GM18505 (cell line): ENCODE measurements around the gene LAMTOR3.
"Not testable (repeated sequence)": the region's sequence is repeated elsewhere in the genome, so short reads cannot be mapped to it uniquely, and the experiment has no call there.

Experiments used
- ATAC-seq: cut with Tn5 transposase; IDR thresholded peaks from one replicate; pipeline ENCODE4 v1.9.1; 2021; ENCODE audit not compliant: unreplicated experiment
- POLR2A ChIP-seq: IDR thresholded peaks from 4 replicates; pipeline ENCODE4 v1.6.1; 2011; ENCODE audit warnings: borderline replicate concordance; ENCODE audit not compliant: insufficient read depth, insufficient read length; ENCODE audit errors: extremely low read depth

The LAMTOR3 gene

DNA sequence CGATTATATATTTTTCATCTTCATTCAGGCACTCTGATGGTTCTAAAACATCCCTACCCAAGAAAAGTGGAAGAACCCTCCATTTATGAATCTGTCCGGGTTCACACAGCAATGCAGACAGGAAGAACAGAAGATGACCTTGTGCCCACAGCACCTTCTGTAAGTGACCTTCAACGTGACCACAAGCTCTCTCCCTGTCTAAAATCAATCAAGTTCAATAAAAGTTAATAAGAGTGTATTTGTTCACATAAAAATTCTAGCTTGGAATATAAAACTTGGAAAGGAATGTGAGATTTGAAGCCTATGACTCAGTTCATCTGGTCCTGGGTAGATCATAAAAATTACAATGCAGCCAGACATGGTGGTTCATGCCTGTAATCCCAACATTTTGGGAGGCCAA, 41.0 kb downstream of the LAMTOR3 start:
- ATAC-seq: no peak
- no peak for TF ChIP-seq POLR2A

DNA sequence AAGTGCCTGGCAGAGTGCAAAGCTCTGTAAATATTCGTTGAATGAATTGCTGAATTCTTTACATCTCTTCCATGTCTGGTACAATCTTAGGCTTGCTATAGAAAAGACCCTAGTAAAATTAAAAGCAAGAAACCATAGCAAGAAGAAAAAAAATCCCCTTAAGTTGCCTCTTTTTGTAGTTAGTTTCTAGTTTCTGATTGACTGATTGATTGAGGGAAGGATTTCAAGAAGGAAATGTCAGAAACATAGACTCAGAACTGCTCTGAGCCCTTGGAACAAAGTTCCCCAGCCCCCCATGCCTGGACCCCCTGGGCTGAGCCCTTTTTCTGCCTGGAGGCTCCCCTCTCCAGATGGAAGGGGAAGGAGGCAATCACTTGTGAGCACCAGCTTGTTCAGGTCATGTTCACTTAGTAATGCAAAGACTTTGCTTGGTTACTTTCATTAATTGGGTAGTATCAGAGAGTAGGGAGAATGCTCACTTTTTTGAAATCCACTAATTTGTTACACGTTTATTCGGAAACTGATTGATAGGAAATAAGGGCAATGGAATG, 42.0 kb downstream of the LAMTOR3 start:
- ATAC-seq: no peak
- no peak for TF ChIP-seq POLR2A

DNA sequence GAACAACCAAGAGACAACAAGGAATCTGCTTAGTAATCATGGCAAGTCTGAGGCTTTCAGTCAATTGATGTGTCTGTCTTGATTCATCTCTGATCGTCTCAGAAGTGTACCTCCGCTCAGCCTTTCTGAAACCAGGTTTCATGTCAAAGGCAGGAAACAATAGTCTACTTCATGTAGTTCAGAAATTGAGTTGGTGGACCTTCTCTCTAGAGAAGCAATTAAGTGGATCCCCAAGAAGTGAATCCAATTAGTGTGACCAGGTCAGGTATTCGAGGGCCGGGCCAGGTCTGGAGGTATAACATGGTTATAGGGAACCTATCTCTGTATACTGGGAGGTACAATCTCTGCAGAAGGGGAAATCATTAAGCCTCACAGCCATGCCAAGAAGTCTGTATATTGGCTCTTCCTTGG, 45.6 kb downstream of the LAMTOR3 start:
- no peak for TF ChIP-seq POLR2A
- peak; percentile 44 for ATAC-seq

DNA sequence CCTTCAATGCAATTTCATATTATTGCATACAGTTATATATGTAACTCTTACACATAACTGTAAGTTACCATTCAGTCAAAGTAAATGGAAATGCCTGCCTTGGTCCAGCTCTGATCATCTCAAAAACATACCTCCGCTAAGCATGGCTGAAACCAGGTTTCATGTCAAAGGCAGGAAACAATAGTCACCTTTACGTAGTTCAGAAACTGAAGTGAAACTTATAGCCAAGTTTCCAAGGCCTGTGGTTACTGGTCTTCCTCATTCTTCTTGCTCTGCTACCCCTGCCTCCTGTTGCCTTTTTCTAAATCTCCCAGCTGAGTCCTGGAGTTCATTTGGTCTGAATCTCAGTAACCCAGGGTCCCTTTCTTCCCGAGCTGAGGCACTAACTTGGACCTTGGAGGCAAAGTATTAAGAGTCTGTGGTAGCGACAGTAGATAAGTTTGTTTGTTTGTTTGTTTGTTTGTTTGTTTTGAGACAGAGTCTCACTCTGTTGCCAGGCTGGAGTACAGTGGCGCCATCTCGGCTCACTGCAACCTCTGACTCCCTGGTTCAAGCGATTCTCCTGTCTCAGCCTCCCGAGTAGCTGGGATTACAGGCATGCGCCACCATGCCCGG, 46.8 kb downstream of the LAMTOR3 start:
- ATAC-seq: peak; percentile 66
- no peak for TF ChIP-seq POLR2A

DNA sequence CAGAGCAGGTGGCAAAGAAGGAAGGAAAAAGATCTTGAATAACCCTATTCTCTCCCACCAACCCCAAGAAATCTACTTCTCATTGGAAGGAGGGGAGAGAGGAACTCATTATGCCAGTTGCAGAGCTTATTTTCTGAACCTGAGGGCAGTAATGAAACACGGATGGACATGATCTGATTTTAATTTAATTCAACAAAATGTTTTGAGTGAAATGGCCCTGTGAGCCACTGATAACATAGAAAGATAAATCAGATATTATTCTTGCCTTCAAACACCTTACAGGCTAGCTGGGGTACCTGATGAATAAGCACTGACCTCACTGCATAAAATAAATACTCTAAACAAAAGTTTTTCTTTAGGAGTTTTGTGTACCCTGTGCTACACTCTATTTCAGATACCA, 47.3 kb downstream of the LAMTOR3 start:
- TF ChIP-seq POLR2A: no peak
- ATAC-seq: no peak

DNA sequence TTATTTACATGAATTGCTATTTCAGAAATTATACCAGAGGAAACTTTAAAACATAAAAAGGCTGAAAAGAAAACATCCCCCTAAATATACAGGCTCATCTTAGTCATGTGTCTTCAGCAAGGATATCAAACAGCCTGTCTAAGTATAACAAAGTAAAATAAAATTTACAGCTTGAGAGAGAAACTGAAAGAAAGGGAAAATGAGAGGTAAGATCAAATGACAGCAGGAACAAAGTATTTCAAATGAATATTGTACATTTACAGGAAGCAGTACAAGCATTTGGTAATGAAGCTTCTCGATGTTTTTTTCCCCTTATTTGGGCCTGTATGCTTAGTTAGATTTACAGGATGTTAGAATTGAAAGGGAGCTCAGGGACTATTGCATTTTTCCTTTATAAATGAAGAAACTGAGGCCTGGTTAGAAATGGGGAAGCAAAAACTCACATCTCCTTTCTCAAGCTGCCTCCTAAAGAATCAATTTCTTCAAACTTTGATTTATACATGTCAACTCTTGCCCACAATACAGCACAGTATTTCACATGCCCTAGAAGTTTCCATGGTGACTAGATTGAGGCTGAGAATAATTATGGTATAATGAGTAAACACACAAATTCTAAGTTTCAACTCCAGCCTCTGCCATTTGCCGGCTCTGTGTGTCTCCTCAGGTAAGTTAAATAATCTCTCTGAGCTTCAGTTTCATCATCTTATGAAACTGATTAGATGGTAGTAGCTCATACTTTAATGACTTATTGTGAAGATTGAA, 48.3 kb downstream of the LAMTOR3 start:
- ATAC-seq: no peak
- TF ChIP-seq POLR2A: no peak

DNA sequence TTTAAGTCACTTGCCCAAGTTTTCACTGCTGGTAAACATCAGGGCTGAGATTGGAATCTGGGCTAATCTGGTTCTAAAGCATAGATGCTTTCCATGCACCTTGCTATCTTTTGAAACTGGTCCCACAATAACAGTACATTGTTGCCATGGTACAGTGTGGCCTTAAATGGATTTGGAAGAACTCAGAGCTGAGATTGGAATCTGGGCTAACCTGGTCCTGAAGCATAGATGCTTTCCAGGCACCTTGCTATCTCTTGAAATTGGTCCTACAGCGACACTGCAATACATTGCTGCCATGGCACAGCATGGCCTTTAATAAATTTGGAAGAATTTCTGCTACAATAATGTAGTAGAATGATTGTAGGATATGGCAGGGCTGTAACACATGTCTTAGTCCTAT, 49.0 kb downstream of the LAMTOR3 start:
- ATAC-seq: no peak
- no peak for TF ChIP-seq POLR2A

DNA sequence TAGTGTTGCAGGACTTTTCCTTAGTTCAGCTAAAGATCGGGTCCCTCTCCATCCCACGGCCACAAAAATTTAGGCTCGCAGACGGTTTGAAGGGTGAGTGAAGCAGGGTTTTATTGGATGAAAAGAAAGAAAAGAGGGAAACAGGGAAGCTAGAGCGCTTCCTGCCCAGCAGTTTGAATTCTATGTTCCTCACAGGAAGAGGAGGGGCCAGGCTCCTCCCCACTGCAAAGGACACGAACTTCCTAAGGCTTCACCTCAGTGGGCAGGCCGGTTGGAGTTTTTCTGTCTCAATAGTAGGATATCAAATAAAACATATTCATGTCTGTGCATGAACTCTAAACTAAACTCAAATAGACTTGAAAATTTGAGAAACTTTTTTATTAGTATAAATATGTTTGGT, 50.2 kb downstream of the LAMTOR3 start:
- no peak for TF ChIP-seq POLR2A
- ATAC-seq: no peak

DNA sequence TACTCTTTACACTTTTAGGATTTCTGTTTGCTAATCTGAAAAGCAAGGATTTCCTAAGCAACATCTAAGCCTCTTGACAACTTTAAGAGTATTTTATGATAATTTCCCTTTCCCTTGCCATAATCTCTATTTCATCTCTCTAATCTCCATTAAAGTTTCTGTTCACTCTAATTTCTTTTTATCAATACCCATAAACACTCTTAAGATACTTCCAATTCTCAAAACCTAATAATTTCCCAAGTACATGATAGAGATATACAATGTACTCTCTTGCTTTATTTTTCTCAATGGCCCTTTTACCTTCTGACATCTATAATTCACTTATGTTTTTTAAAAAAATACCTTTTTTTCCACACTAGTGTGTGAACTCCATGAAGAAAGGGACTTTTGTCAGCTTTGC, 50.8 kb downstream of the LAMTOR3 start:
- no peak for ATAC-seq
- no peak for TF ChIP-seq POLR2A

DNA sequence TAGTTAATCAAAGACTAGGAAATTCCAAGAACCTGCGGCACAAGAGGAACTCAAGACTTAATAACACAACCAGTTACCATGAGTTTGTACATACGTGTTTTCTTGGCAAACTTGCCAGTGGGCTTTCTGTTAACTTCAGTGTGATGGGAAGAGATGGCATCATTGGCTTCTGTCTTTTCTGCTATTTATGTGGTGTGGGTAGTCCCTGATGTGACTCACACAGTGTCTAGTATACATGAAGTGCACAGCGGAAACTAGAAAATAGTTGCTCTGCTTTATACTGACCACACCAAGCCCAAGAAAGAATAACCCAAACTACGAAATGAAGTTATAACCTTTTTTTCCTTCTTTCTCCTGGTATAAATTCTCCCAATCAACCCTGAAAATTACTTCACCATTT, 53.1 kb downstream of the LAMTOR3 start:
- TF ChIP-seq POLR2A: no peak
- no peak for ATAC-seq

DNA sequence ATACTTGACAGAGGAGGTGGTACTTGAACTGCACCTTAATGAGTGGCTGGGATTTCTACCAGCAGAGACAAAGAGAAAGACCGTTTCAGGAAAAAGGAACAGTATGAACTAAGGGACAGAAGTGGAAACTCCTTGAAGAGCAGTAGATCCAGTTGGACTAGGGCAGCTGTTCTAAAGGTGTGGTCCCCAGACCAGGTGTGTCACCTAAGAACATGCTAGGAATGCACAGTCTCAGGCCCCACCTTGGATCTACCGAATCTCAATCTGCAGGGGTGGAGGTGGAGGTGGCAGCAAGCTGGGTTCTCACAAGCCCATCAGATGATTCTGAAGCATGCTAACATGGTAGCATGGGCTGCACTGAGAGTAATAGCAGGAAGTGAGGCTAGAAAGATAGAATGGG, 55.3 kb downstream of the LAMTOR3 start:
- TF ChIP-seq POLR2A: no peak
- no peak for ATAC-seq

DNA sequence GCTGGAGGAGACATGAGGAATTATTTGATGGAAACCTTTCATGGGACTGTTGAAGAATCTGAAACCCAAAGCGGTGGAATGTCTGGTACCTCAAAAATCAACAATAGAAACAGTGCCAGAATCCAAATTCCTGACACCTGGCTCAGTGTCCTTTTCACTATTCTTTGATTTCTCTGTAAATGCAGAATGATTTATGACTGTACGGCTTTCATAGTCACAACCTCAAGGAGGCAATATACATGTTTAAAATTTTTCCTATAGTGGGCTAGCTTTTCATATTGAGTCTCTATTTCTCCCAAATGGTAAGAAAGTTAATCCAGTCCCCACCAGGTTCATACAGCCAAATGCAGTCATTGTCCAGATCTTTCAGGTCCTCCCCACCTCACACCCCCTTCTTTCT, 58.3 kb downstream of the LAMTOR3 start:
- no peak for TF ChIP-seq POLR2A
- ATAC-seq: no peak

DNA sequence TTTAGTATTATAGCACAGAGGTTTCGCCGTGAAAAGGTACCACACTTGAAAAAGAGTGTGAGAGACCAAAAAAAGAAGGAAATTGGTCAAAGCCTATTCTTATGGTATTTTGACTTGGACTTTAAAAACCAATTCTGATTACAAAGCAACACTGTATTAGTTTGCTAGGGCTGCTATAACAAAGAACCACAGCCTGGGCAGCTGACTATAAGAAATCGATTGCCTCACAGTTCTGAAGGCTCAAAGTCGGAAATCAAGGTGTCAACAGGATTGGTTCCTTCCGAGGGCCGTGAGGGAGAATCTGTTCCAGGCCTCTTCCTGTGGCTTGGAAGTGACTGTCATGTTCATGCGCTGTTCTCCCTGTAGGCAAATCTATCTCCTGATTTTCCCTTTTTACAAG, 59.7 kb downstream of the LAMTOR3 start:
- TF ChIP-seq POLR2A: no peak
- ATAC-seq: no peak

DNA sequence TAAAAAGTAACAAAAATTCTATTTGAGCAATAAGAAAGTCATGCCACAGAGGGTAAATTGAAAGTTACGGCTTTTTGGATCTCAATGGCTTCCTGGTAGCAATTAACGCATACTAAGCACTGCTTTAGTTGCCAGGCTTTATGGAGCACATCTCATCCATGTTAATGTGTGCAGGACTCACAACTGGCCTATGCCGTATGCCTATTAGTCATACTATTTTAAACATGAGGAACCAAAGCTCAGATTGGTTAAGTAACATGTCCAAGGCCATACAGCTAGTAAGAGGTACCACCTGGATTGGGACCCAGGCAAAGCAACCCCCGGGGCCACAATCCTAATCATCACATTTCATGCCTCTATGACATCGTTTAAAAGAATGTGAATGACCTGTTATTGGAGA, 60.5 kb downstream of the LAMTOR3 start:
- no peak for TF ChIP-seq POLR2A
- ATAC-seq: no peak

DNA sequence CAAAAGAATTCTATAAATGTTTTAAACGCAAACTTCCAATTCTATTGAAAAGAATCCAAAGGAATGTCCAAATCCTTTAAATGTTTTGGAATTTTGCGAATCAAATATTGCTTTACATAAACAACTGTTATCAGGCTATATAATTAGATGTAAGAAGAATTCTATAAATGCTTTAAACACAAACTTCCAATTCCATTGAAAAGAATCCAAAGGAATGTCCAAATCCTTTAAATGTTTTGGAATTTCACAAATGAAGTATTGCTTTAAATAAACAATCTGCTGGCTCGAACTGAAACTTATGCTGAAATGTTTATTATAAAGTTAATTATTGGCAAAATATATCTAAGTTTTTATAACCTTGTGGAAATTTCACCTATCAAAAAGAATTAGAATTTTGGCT, 61.5 kb downstream of the LAMTOR3 start:
- TF ChIP-seq POLR2A: no peak
- no peak for ATAC-seq

DNA sequence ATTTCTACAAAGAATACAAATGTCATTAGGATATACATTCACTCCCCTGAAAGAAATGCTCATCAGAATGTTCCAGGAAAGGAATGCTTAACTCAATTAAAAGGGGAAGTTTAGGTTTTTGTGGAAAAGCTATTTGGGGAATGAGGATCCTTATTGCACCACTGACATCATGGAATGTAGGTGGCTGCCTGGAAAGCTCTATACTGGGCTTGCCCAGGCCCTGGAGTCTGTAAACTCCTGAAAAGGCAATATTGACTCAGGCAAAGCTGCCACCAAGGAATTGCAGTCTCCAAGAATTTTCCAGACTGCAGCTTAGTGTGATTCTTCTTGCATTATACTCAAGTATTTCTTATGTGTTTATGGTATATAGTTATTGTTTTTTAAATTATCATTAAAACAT, 61.9 kb downstream of the LAMTOR3 start:
- TF ChIP-seq POLR2A: no peak
- no peak for ATAC-seq

DNA sequence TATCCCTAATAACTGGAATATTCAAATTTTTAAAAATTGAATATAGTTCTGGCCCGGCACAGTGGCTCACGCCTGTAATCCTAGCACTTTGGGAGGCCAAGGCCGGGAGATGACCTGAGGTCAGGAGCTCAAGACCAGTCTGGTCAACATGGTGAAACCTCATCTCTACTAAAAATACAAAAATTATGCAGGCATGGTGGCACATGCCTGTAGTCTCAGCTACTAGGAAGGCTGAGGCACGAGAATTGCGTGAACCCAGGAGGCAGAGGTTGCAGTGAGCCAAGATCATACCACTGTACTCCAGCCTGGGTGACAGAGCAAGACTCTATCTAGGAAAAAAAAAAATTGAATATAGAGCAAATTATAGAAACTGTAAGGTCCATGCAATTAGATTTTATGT, 64.2 kb downstream of the LAMTOR3 start:
- not testable (repeated sequence) for ATAC-seq
